NOMO-1 (cell line): ENCODE data around the gene KAT2B.
A peak's percentile ranks its signal among the peaks of the same experiment; 100 is the strongest.

ENCODE experiments used
- DNase-seq, 2 experiments: peaks; one replicate each; lab custom pipeline; 2025; ENCODE audit not compliant: unreplicated experiment in 2 of 2; lab: John Stamatoyannopoulos, UW

KAT2B gene

GRCh38 chr3:20095470-20095869 lies 55.2 kb downstream of the KAT2B start:
- DNase-seq, result no peak

GRCh38 chr3:20096135-20096685 lies 56.0 kb downstream of the KAT2B start:
- DNase-seq, result no peak

GRCh38 chr3:20097015-20097414 lies 56.8 kb downstream of the KAT2B start:
- no peak for DNase-seq

DNA sequence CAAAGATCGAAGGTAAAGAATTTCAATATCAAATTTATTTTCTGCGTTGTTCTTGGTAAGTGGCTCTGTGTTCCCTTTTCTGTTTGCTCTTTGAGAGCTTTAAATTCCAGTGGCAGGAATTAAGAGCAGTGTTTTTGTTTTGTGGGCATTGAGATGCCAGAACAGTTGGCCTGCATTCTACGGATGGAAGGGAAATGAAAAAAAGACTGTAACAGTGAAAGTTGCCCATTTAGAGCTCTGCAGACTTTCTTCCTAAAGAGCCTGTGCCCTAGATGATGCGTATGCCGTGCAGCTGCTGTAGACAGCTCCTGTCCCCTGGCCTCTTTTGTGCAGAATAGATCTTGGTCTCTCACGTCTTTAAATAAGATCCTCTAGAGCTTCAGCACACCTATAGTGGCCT lies 58.8 kb downstream of the KAT2B start:
- no peak for DNase-seq

DNA sequence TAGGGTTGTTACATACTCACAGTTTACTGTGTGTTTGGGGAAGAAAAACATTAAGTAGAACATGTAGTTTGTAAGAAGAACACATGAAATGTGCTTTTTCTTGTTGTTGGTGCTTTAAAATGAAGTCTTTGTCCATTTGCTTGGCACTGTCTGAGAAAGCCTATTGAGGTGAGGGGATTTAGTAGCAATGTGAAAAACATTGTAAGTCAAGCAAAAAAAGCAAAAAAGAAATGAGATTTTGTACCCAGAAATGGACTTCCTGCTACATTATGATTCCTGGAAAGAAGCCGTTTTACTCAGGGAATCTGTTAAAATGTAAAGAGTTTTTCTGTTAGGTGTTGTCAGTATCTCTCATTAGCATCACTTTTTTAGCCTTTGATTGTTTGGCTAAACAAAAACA lies 59.9 kb downstream of the KAT2B start:
- no peak for DNase-seq

DNA sequence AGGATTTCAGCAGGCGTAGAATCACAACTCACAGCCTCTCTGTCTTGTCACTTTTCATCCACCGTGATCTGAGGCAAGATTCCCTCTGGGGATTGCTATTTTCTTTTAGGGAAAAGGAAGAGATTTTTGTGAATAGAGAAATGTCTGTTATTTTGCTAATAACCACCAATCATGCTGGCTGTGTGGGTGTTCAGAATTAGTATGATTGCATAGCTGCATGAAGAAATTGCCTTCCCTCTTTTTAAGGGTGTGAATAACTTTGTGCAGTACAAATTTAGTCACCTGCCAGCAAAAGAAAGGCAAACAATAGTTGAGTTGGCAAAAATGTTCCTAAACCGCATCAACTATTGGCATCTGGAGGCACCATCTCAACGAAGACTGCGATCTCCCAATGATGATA lies 60.8 kb downstream of the KAT2B start:
- DNase-seq, result no peak

DNA sequence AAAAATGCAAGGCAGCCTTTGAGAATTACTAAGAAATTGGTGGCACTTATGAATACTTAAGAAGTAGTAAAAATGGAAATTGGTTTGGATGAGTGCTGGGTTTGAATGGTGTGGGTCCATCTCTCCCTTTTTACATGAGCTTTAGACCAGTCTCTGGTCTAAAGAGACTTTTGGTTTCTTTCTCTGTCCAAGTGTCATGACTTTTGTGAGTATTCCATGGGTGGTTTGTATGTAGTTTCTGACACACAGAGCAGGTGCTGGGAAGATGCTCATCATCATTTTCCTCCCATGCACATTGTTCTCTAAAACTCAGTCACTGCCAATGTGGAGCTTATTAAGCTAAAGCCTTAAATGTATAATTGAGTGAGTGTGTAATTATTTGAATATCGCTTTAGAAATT lies 63.5 kb downstream of the KAT2B start:
- DNase-seq, result no peak

DNA sequence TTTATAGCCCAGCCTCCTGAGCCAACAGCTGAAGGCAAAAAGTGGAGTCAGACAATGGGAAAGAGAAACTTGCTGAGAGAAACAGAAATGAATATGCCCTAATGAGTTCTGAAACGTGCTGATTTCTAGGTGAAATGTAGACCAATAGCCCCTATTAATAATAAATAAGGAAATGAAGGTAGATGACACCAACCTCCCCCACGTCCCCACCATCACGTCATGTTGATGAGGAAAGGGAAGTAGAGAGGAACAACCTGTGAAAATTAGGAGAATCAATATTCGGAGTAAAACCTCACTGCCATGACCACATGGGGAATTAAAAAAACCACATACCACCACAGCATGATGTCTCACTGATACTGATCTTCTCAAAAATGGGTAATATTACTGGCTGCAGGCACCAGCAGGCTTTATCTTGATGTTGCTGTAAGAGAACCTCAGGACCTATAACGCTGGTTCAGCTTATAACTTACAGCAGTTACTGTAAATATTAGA lies 64.0 kb downstream of the KAT2B start:
- DNase-seq, result peak in 1 of 2 experiments; percentile 52

GRCh38 chr3:20105513-20106280 lies 65.5 kb downstream of the KAT2B start:
- no peak for DNase-seq

DNA sequence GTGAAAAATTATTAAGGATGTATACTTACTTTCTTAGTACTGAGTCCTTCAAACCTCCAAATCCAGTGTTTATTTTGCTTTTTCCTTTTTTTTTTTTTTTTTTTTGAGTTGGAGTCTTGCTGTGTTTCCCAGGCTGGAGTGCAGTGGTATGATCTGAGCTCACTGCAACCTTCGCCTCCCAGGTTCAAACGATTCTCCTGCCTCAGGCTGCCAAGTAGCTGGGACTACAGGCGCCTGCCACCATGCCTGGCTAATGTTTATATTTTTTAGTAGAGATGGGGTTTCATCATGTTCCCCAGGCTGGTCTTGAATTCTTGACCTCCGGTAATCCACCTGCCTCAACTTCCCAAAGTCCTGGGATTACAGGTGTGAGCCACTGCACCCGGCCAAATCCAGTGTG lies 67.5 kb downstream of the KAT2B start:
- no peak for DNase-seq

DNA sequence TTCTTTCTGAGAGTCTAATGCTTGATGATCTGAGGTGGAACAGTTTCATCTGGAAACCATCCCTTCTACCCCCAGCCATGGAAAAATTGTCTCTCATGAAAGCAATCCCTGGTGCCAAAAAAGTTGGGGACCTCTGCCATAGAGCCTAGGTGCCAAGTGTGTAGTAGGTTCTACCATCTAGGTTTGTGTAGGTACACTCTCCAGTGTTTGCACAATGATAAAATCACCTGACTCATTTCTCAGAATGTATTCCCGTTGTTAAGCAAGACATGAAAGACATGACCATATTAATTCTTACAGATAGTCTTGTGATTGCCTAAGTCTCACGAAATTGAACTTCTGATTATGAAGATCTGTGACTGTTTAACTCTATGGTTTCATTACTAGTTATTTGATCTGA lies 68.6 kb downstream of the KAT2B start:
- DNase-seq, result no peak

DNA sequence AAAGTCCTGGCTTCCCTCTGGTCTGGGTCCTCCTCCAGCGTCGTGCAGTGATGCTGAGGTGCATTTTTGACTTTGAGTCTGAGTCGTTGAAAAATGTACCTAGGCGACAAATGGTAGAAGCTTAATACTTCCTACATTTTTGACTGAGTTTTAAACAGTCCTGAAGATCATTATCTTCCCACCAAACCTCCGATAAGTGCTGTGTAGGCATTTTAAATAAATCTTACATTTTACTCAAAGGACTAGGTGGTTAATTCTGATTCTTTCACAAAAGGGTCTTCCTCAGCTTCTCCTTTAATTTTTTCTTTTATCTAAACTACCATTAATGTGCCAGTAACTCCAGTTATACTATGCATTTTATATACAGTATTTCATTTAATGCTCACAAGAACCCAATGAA lies 70.6 kb downstream of the KAT2B start:
- DNase-seq, result no peak

- DNase-seq, result no peak
Observed at GRCh38 chr3:20111836-20112235, 71.6 kb downstream of the KAT2B start.

GRCh38 chr3:20121088-20121487 lies 80.8 kb downstream of the KAT2B start:
- no peak for DNase-seq

- DNase-seq, result no peak
Observed at GRCh38 chr3:20123131-20123652, 82.9 kb downstream of the KAT2B start.

DNA sequence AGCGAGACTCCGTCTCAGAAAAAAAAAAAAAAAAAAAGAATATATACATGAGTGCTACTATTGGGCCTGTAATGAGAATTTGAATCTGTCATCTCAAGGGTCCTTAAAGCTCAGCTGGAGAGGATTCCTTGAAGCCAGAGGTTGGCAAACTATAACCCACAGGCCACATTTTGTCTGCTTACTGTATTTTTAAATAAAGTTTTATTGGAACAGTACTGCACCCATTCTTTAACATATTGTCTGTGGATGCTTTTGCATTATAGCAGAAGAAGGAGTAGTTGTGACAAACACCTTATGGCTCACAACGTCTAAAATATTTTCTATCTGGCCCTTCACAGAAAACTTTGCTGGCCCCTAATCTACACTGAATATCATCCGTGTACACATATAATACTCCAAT lies 85.0 kb downstream of the KAT2B start:
- DNase-seq, result no peak

DNA sequence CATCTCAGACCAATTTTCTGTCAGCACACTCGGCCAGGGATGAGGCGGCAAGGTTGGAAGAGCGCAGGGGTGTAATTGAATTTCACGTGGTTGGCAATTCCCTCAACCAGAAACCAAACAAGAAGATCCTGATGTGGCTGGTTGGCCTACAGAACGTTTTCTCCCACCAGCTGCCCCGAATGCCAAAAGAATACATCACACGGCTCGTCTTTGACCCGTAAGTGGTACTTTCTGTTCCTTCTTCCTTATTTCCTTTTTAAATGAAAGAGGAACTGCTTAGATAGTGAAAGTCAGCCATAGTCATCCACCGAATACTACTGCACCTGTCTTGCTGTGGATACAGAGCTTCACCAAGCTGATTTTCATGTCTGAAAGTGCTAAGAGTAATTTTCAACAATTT lies 85.7 kb downstream of the KAT2B start:
- peak; percentile 50 to 96 for DNase-seq

DNA sequence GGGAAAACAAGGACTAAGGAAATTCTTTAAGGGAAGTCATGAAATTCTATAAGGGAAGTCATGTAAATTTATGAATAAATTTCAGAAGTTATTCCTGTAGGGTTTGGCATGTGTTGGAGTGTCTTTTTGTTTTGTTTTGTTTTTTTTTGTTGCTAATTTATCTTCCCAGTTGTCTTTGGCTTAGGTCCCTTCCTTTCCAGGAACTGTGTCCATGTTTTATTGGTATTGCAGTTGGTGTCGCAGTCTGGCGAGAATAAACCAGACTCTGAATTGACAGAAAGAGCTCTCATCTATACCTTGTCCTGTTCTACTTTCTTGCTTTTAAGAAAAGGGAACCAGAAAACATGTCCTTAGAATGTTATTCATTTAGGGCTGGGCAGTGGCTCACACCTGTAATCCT lies 88.1 kb downstream of the KAT2B start:
- DNase-seq, result no peak

- DNase-seq, result no peak
Observed at GRCh38 chr3:20130106-20130505, 89.9 kb downstream of the KAT2B start.

DNA sequence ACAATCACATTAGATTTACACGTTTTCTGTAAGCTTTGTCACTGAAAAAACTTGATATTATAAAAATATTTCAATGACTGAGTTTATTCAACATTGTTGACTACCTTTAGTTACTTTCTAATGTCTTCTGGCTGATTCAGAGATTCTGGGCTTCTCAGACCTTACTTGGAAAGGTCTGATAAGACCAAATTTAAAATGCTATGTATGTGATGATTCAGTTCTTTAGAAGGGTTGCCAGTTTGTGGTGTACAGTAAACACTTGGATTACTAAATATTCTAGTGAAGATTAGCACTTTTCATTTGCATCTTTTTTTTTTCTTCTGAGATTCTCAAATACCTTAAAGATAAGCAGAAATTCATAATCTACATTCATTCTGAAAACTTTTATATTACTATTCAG lies 96.0 kb downstream of the KAT2B start:
- DNase-seq, result no peak

DNA sequence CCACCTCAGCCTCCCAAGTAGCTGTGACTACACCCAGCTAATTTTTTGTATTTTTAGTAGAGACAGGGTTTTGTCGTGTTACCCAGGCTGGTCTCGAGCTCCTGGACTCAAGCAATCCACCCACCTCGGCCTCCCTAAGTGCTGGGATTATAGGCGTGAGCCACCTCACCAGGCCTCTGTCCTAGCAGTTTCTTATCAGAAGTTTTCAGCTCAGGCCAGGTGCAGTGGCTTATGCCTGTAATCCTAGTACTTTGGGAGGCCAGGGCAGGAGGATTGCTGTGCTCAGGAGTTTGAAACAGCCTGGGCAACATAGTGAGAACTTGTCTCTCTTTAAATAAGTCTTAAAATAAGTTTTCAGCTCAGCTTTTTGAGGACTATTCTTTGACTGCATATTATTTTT lies 97.4 kb downstream of the KAT2B start:
- no peak for DNase-seq

GRCh38 chr3:20140881-20141280 lies 100.6 kb downstream of the KAT2B start:
- peak; percentile 7 to 29 for DNase-seq
